ENCODE results near the gene PTMS.

Gene PTMS

GRCh38 chr12:6772726-6773589 lies 6.8 kb downstream of the PTMS start:
- DNase-seq, result no peak

- DNase-seq, result no peak
Observed at GRCh38 chr12:6773590-6774351, 7.6 kb downstream of the PTMS start.

DNA sequence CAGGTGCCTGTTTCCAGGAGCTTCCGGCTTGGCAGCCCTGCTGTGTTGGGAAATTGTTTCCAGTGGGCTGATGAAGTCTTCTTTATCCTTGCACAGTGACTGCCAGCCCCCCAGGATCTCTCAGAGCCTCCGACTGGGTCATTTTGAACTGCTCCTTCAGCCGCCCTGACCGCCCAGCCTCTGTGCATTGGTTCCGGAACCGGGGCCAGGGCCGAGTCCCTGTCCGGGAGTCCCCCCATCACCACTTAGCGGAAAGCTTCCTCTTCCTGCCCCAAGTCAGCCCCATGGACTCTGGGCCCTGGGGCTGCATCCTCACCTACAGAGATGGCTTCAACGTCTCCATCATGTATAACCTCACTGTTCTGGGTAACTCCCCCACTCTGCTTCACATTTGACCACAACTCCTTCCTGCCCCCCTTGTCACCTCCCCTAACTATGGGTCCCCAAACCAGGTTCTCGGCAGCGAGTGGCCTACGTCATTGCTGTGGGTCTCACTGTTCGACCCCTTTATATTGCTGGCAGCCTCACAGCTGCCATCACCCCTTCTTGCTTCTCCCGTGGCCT lies 8.4 kb downstream of the PTMS start:
- no peak for DNase-seq

- DNase-seq, result no peak
Observed at GRCh38 chr12:6775185-6776174, 9.3 kb downstream of the PTMS start.

- no peak for DNase-seq
Observed at GRCh38 chr12:6777386-6777785, 11.2 kb downstream of the PTMS start.

DNA sequence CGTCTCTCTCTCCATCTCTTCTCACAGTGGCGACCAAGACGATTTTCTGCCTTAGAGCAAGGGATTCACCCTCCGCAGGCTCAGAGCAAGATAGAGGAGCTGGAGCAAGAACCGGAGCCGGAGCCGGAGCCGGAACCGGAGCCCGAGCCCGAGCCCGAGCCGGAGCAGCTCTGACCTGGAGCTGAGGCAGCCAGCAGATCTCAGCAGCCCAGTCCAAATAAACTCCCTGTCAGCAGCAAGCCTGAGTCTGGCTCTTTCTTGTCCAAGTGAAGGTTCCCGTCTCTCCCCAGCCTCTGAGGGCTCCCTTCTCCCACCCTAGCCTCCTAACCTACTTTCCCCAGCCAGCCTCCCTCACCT lies 12.0 kb downstream of the PTMS start:
- no peak for DNase-seq

- DNase-seq, result peak; percentile 56
Observed at GRCh38 chr12:6778574-6779550, 12.7 kb downstream of the PTMS start.

DNA sequence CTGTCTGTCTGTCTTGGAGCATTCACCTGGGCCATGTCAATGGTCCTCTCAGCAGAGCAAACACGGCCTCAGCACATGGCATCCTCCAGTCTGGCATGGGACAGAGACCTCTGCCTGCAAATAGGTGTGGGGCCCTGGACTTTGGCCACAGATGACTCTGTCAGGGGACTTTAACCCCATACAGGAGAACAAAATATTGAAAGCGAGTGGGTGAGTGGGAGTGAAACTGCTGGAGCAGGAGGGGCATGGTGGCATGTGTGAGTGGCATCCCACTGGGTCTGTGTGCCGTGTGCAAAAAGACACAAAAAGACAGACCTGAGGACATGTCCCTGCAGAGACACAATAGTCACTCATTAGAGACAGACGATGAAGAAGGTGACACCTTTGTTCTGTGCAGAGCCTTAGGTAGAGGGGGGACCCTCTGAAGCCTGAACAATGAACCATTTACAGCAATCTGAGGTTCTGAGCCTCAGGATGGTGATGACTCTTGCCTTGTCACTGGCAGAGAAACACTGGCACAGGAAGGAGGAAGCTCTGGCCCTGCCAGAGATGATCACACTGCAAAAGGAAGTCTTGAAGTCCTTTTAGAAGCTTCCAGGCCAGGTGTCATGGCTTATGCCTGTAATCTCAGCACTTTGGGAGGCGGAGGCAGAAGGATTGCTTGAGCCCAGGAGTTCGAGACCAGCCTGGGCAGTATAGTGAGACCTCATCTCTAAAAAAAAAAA lies 13.7 kb downstream of the PTMS start:
- DNase-seq, result no peak

- no peak for DNase-seq
Observed at GRCh38 chr12:6780573-6780972, 14.4 kb downstream of the PTMS start.

GRCh38 chr12:6782119-6782518 lies 16.0 kb downstream of the PTMS start:
- DNase-seq, result no peak

DNA sequence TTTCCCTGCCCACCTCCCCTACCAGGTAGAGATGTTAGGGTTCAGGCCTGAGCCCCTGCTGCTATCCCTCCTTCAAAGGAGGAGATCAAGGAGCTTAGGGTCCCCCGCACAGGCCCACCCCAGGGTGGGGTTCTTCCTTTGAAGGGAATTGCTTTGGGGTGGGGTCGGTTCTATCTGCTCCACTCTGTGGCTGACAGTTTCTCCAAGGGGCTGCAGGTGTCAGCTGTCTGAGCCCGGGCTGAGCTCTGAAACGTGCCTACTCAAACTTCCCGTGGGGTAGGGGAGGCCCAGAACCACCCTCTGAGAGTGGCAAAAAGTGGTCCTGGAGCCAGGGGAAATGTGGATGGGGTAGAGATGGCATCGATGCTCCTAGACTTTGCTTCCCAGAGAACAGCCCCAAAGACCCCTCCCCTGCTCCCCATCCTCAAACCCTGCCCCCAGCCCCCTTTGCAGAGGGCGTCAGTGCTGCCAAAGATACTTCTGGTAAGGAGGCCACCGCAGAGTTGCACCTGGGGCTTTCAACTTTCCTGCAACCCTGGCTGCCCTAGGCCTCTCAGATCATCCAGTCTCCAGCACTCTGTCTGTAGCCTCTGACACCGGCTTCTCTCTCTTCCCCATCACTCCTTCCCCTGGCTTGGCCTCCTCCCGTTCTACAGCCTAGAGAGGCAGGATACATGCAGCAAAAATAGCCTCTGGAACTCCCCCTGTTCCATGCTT lies 16.8 kb downstream of the PTMS start:
- DNase-seq, result no peak

DNA sequence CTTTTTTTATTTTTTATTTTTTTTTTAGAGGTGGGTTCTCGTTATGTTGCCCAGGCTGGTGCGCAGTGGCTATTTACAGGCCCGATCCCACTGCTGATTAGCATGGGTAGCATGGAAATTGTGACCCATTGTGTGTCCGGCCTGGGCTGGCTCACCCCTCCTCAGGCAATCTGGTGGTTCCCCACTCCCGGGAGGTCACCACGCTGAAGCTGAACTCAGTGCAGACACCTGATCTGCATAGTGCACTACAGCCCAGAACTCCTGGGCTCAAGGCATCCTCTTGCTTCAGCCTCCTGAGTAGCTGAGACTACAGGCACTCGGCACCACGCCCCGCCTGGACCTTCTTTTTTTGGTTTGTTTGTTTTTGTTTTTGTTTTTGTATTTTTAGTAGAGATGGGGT lies 17.7 kb downstream of the PTMS start:
- no peak for DNase-seq

DNA sequence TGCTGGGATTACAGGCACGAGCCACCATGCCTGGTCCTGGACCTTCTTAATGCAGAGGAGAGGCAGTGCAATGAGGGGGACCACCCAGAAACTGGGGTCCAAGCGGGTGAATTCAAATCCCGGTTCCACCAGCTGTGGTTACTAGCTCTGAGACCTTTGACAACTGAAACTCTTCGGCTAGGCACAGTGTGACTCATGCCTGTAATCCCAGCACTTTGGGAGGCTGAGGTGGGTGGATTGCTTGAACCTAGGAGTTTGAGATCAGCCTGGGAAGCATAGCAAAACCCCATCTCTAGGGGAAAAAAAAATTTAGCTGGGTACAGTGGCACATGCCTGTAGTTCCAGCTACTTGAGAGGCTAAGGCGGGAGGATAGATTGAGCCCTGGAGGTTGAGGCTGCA lies 18.1 kb downstream of the PTMS start:
- no peak for DNase-seq

DNA sequence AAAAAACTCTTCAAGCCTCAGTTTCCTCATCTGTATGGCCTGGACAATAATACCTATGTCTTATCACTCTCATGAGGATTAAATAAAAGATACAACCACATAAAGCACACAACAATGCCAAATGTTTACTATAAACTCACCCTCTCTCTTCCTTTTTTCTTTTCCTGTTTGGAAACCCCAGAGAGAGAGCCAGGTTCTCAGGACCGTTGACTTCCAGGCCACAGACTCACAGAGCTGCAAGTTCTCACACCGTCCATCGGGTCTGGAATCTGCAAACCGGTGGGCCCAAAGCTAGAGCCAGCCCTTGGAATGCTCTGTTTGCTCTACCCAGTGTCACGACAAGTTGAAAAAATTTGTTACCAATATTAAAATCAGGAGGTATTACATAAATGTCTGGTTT lies 18.6 kb downstream of the PTMS start:
- DNase-seq, result no peak

- no peak for DNase-seq
Observed at GRCh38 chr12:6786416-6787094, 20.4 kb downstream of the PTMS start.

GRCh38 chr12:6787309-6787708 lies 21.1 kb downstream of the PTMS start:
- DNase-seq, result no peak

- no peak for DNase-seq
Observed at GRCh38 chr12:6788972-6789924, 23.1 kb downstream of the PTMS start, which contains the start of gene CD4. TSS of gene CD4 (plus strand) at chr12:6789528. CDS start at chr12:6800139, 10,611 bp downstream.

DNA sequence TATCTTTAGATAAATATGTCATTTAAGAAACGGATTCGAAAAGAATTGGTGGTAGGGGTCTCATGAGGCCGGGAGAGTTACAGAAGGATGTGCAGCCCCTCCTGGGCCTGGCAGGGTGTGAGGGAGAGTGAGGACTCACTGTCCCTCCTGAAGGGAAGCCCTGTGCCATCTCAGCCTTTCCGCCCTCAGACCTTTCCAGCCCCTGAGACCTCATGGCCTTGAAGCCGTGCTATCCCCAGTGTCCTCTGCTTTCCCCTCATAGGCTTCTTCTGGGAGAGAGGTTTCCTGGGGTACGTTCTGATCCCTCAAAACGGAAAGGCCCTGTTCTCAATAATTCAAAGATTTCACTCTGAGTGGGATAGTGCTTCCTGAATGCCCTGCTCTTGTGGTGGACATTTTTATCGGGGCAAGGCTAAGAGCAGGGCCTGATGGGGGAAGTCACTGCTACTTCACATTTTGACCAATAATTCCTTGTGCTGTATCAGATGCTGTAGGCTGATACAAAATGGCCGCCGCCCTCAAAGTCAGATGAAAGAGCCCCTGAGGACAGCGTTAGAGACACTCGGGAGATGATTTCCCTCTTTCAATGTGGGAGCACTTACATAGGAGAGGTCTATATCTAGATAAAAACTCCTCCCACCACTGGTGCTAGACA lies 24.5 kb downstream of the PTMS start:
- no peak for DNase-seq
